Measurements from ENCODE around the gene CCDC124. TPM values are rescaled to one million over a fixed set of nuclear protein-coding genes. Genes with fewer than 3 reads are reported as not detected.

Gene CCDC124
- total RNA-seq, 1 donor from 2014 or later = 59.7 TPM

GRCh38 chr19:17965370-17966128, 32.7 kb downstream of the CCDC124 start:
- TF ChIP-seq POLR2A (IDR thresholded peaks at IDR 0.05) (no peak), CTCF (IDR thresholded peaks at IDR 0.05) (no peak), POLR2AphosphoS5 (IDR thresholded peaks at IDR 0.05; ENCODE audit: insufficient read depth in 1 of 2, low read depth in 1 of 2) (no peak)

GRCh38 chr19:17966129-17966483, 33.3 kb downstream of the CCDC124 start:
- TF ChIP-seq CTCF (IDR thresholded peaks at IDR 0.05) (no peak), POLR2AphosphoS5 (IDR thresholded peaks at IDR 0.05; ENCODE audit: insufficient read depth in 1 of 2, low read depth in 1 of 2) (no peak), POLR2A (IDR thresholded peaks at IDR 0.05) (no peak)
- H3K36me3 ChIP-seq = no peaks in the 10 kb centered on the region
- H3K9me3 ChIP-seq = no peaks in the 10 kb centered on the region
- no peak for DNase-seq (ENCODE audit: extremely low spot score in 2 of 2)
- no peak overlapping the region for H3K27ac ChIP-seq
- H3K27me3 ChIP-seq = no peaks in the 10 kb centered on the region
- intact Hi-C loops (cut with DNase I) = no loop called here
- H3K4me1 ChIP-seq = no peaks in the 10 kb centered on the region
- no peak overlapping the region for H3K4me3 ChIP-seq

More at GRCh38 chr19:17965370-17966128, 32.7 kb downstream of the CCDC124 start:
- no peaks in the 10 kb centered on the region for H3K4me1 ChIP-seq
- intact Hi-C loops (cut with DNase I) = no loop called here
- no peak for DNase-seq (ENCODE audit: extremely low spot score in 2 of 2)
- H3K9me3 ChIP-seq = no peaks in the 10 kb centered on the region
- H3K4me3 ChIP-seq = no peak overlapping the region
- no peaks in the 10 kb centered on the region for H3K36me3 ChIP-seq
- no peaks in the 10 kb centered on the region for H3K27me3 ChIP-seq
- H3K27ac ChIP-seq = no peak overlapping the region

GRCh38 chr19:17966550-17967256, 33.9 kb downstream of the CCDC124 start, which contains the start of gene KCNN1:
Gene KCNN1 (plus strand): TSS chr19:17967107. CDS start chr19:17973889, 6,782 bp downstream.
- Histone ChIP-seq H3K27me3 (no peaks in the 10 kb centered on the region), H3K27ac (no peak within 1 kb of the TSS), H3K4me1 (no peaks in the 10 kb centered on the region), H3K9me3 (no peaks in the 10 kb centered on the region), H3K36me3 (no peaks in the 10 kb centered on the region), H3K4me3 (peak within 1 kb of the TSS in 1 of 2 donors; percentile 30)
- no peak for DNase-seq (ENCODE audit: extremely low spot score in 2 of 2)
- intact Hi-C loops (cut with DNase I) = no loop called here
- TF ChIP-seq POLR2A (IDR thresholded peaks at IDR 0.05) = no peak
- no peak for TF ChIP-seq CTCF (IDR thresholded peaks at IDR 0.05)
- TF ChIP-seq POLR2AphosphoS5 (IDR thresholded peaks at IDR 0.05; ENCODE audit: insufficient read depth in 1 of 2, low read depth in 1 of 2) = no peak

GRCh38 chr19:17967257-17968051, 34.6 kb downstream of the CCDC124 start:
- intact Hi-C loops (cut with DNase I) = no loop called here
- no peaks in the 10 kb centered on the region for H3K36me3 ChIP-seq
- TF ChIP-seq POLR2A (IDR thresholded peaks at IDR 0.05) = no peak
- TF ChIP-seq CTCF (IDR thresholded peaks at IDR 0.05) = no peak
- TF ChIP-seq POLR2AphosphoS5 (IDR thresholded peaks at IDR 0.05; ENCODE audit: insufficient read depth in 1 of 2, low read depth in 1 of 2) = no peak
- no peaks in the 10 kb centered on the region for H3K4me1 ChIP-seq
- peak overlapping the region in 1 of 2 donors; percentile 30 for H3K4me3 ChIP-seq
- H3K27ac ChIP-seq = no peak overlapping the region
- H3K27me3 ChIP-seq = no peaks in the 10 kb centered on the region
- no peaks in the 10 kb centered on the region for H3K9me3 ChIP-seq
- DNase-seq (ENCODE audit: extremely low spot score in 2 of 2) = no peak
